ENCODE data around the gene SMAD5. TPM values are rescaled to one million over a fixed set of nuclear protein-coding genes. Genes with fewer than 3 reads are reported as not detected.

SMAD5 gene
- polyA plus RNA-seq, 3 donors, result 7.9 to 19.2 (median 17.3) TPM

DNA sequence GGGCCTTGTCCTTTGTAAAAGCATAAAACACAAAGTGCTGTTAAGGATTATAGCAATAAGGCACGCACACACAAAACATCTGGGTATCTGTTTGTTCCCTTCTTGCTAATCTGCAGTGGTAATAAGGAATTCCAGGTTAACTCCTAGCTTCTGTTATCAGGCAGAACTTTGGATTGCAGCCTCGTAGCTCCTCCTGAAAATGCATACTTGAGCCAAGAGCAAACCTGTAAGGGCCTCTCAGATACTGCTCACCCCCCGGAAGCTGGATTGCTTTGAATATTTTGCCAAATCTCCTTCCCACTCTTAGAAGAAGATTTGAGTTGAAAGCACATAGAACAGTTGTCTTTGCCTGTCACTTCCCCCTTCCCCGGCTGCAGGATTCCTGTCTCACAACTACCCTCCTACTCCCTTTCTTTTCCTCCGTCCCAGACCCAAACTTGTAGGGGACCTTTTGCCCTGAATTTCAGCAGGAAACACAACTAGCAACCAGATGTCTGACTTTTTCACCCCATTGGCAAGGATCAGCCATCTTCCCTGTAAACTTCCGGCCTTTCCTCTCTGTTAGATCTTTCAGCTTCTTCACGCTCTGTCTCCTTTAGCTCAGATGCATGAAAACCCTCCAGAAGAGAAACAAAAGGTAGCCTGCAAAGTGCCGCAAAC is 28.2 kb upstream of the SMAD5 start:
- H3K4me1 ChIP-seq (ENCODE audit: control insufficient read depth in 1 of 2, insufficient read depth in 2 of 2, low read length in 2 of 2), result no peaks in the 10 kb centered on the region
- no peak overlapping the region for H2AFZ ChIP-seq (ENCODE audit: insufficient read depth, low read depth, low read length, poor library complexity, severe bottlenecking)
- H3K36me3 ChIP-seq (replicated peaks in 1 of 2; ENCODE audit: control insufficient read depth in 1 of 2, insufficient read depth in 2 of 2, low read length in 2 of 2), result no peaks in the 10 kb centered on the region
- H3K27me3 ChIP-seq (ENCODE audit: control insufficient read depth in 2 of 2, insufficient read depth in 2 of 2, low read length in 2 of 2), result peaks cover 2% of the 10 kb centered on the region in 2 donors
- no peaks in the 10 kb centered on the region for H3K4me1 Mint-ChIP-seq
- 89% methylated on average over 7 of the region's 8 CpGs for WGBS (ENCODE audit: insufficient coverage)
- H3K4me3 ChIP-seq (replicated peaks in 1 of 3; ENCODE audit: low read depth in 2 of 3, low read length in 3 of 3), result no peak overlapping the region
- no peak for DNase-seq
- no peaks in the 10 kb centered on the region for H3K9me3 Mint-ChIP-seq
- H4K20me1 ChIP-seq (ENCODE audit: insufficient read depth, low read length), result no peaks in the 10 kb centered on the region
- H3K27ac ChIP-seq (ENCODE audit: low read depth in 1 of 2, low read length in 2 of 2), result no peak overlapping the region
- no peaks in the 10 kb centered on the region for H3K9me3 ChIP-seq (replicated peaks in 1 of 2; ENCODE audit: control insufficient read depth in 1 of 2, insufficient read depth in 1 of 2, low read length in 2 of 2)
- H3K4me2 ChIP-seq (replicated peaks; ENCODE audit: extremely low read depth, low read length, poor library complexity, severe bottlenecking), result no peak overlapping the region
- H3K27me3 Mint-ChIP-seq (ENCODE audit: low read depth in 3 of 3), result peaks cover 7 to 14% (median 13%) of the 10 kb centered on the region in 3 donors
- H3K79me2 ChIP-seq (ENCODE audit: insufficient read depth, low read length), result no peaks in the 10 kb centered on the region
- intact Hi-C loops (cut with micrococcal nuclease), result no loop called here
- H3K9ac ChIP-seq (ENCODE audit: insufficient read depth, low read length, poor library complexity, severe bottlenecking), result no peak overlapping the region
- H3K27ac Mint-ChIP-seq, result no peak overlapping the region
- no peak overlapping the region for H3K4me3 Mint-ChIP-seq
- H3K36me3 Mint-ChIP-seq, result no peaks in the 10 kb centered on the region
- TF ChIP-seq, protein P1, sequence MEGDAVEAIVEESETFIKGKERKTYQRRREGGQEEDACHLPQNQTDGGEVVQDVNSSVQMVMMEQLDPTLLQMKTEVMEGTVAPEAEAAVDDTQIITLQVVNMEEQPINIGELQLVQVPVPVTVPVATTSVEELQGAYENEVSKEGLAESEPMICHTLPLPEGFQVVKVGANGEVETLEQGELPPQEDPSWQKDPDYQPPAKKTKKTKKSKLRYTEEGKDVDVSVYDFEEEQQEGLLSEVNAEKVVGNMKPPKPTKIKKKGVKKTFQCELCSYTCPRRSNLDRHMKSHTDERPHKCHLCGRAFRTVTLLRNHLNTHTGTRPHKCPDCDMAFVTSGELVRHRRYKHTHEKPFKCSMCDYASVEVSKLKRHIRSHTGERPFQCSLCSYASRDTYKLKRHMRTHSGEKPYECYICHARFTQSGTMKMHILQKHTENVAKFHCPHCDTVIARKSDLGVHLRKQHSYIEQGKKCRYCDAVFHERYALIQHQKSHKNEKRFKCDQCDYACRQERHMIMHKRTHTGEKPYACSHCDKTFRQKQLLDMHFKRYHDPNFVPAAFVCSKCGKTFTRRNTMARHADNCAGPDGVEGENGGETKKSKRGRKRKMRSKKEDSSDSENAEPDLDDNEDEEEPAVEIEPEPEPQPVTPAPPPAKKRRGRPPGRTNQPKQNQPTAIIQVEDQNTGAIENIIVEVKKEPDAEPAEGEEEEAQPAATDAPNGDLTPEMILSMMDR (IDR thresholded peaks at IDR 0.05), result no peak

DNA sequence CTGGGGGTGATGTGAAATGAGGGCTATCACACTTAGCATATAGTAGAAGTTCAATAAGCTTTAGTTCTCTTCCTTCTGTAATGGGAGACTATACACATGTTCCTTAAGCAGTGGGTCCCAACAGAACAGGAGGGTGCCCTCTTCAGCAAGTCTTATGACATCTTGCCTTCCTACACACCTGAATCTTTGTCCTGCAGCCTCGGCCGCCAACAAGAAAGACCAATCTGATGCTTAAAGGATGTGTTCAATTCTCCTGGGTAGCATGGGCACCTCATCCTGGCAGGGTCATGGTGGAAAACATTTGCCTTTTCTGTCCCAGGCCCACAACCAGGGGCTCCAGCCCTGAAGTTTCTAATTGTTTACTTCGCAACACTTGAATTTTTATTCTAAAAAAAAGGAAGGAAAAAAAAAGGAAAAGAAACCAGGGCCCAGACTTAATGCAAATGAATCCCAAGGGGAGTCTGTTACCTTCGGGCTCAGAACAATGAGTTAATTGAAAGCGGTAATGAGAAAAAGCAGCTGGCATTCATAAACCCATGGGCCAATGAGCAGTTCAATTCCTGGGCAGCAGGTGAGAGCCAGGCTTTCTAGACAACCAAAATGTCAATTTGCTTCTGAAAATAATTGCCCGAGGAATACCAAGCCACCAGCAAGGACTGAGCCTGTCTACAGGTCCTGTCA is 26.2 kb upstream of the SMAD5 start:
- Histone ChIP-seq H3K9ac (ENCODE audit: insufficient read depth, low read length, poor library complexity, severe bottlenecking) (no peak overlapping the region), H3K4me1 (ENCODE audit: control insufficient read depth in 1 of 2, insufficient read depth in 2 of 2, low read length in 2 of 2) (no peaks in the 10 kb centered on the region), H4K20me1 (ENCODE audit: insufficient read depth, low read length) (no peaks in the 10 kb centered on the region), H2AFZ (ENCODE audit: insufficient read depth, low read depth, low read length, poor library complexity, severe bottlenecking) (no peak overlapping the region), H3K9me3 (replicated peaks in 1 of 2; ENCODE audit: control insufficient read depth in 1 of 2, insufficient read depth in 1 of 2, low read length in 2 of 2) (no peaks in the 10 kb centered on the region), H3K36me3 (replicated peaks in 1 of 2; ENCODE audit: control insufficient read depth in 1 of 2, insufficient read depth in 2 of 2, low read length in 2 of 2) (no peaks in the 10 kb centered on the region), H3K4me3 (replicated peaks in 1 of 3; ENCODE audit: low read depth in 2 of 3, low read length in 3 of 3) (no peak overlapping the region), H3K4me2 (replicated peaks; ENCODE audit: extremely low read depth, low read length, poor library complexity, severe bottlenecking) (no peak overlapping the region), H3K27me3 (ENCODE audit: control insufficient read depth in 2 of 2, insufficient read depth in 2 of 2, low read length in 2 of 2) (peaks cover 0 to 2% of the 10 kb centered on the region in 2 donors), H3K27ac (ENCODE audit: low read depth in 1 of 2, low read length in 2 of 2) (no peak overlapping the region), H3K79me2 (ENCODE audit: insufficient read depth, low read length) (no peaks in the 10 kb centered on the region)
- H3K4me1 Mint-ChIP-seq, result no peaks in the 10 kb centered on the region
- H3K36me3 Mint-ChIP-seq, result no peaks in the 10 kb centered on the region
- TF ChIP-seq, protein P1 (IDR thresholded peaks at IDR 0.05), result no peak
- H3K27me3 Mint-ChIP-seq (ENCODE audit: low read depth in 3 of 3), result peaks cover 4 to 9% (median 7%) of the 10 kb centered on the region in 3 donors
- H3K9me3 Mint-ChIP-seq, result no peaks in the 10 kb centered on the region
- 90% methylated on average over 3 of the region's 6 CpGs for WGBS (ENCODE audit: insufficient coverage)
- H3K4me3 Mint-ChIP-seq, result no peak overlapping the region
- intact Hi-C loops (cut with micrococcal nuclease), result no loop called here
- no peak for DNase-seq
- H3K27ac Mint-ChIP-seq, result no peak overlapping the region

Data from CD14-positive monocyte (primary cell).